Neural progenitor cell (in vitro differentiated cells): ENCODE data around the gene SNX27. TPM values are rescaled to one million over a fixed set of nuclear protein-coding genes. Genes with fewer than 3 reads are reported as not detected.

Source experiments
- DNase-seq: peaks from one replicate; pipeline ENCODE4 v3.0.0-alpha.2; 2016; ENCODE audit warnings: low spot score
- H2AFZ ChIP-seq: fragments of 200-600 bp; sonication (generic); replicated peaks from 2 replicates; pipeline ENCODE4 v1.6.1; 2016; ENCODE audit warnings: antibody characterized with exemption
- H3F3A ChIP-seq: fragments of 200-600 bp; sonication (generic); 2 replicates; pipeline ENCODE4 v1.6.1; 2016; ENCODE audit warnings: antibody characterized with exemption, low read depth
- H3K27ac ChIP-seq: fragments of 200-600 bp; sonication (generic); 2 replicates; pipeline ENCODE4 v1.5.1; 2016; ENCODE audit warnings: mild to moderate bottlenecking
- H3K27me3 ChIP-seq: fragments of 200-600 bp; sonication (generic); 2 replicates; pipeline ENCODE4 v1.6.1; 2016; ENCODE audit warnings: mild to moderate bottlenecking, moderate library complexity
- H3K36me3 ChIP-seq: fragments of 200-600 bp; sonication (generic); 2 replicates; pipeline ENCODE4 v1.5.1; 2016
- H3K4me1 ChIP-seq: fragments of 200-600 bp; sonication (generic); 2 replicates; pipeline ENCODE4 v1.6.1; 2016; ENCODE audit warnings: mixed run types
- H3K4me2 ChIP-seq: fragments of 200-600 bp; sonication (generic); 2 replicates; pipeline ENCODE4 v1.6.1; 2016
- H3K4me3 ChIP-seq: fragments of 200-600 bp; sonication (generic); 2 replicates; pipeline ENCODE4 v1.5.1; 2016
- H3K79me2 ChIP-seq: fragments of 200-600 bp; sonication (generic); 2 replicates; pipeline ENCODE4 v1.6.1; 2016; ENCODE audit warnings: low read depth
- H3K9ac ChIP-seq: fragments of 200-600 bp; sonication (generic); 2 replicates; pipeline ENCODE4 v1.6.1; 2016
- H3K9me3 ChIP-seq: fragments of 200-600 bp; sonication (generic); 2 replicates; pipeline ENCODE4 v1.5.1; 2016; ENCODE audit warnings: low read depth
- H4K20me1 ChIP-seq: fragments of 200-600 bp; sonication (generic); 2 replicates; pipeline ENCODE4 v1.6.1; 2016; ENCODE audit warnings: low read depth
- H3K27ac Mint-ChIP-seq: 3 replicates; pipeline ENCODE4 v1.8.0; 2021; ENCODE audit warnings: mixed read lengths
- H3K27me3 Mint-ChIP-seq: 2 replicates; pipeline ENCODE4 v1.8.0; 2022; ENCODE audit warnings: low read depth, mild to moderate bottlenecking, inconsistent platforms, moderate library complexity, mixed read lengths; ENCODE audit not compliant: insufficient read depth
- H3K36me3 Mint-ChIP-seq: 3 replicates; pipeline ENCODE4 v1.8.0; 2021; ENCODE audit warnings: mixed read lengths
- H3K4me1 Mint-ChIP-seq: 3 replicates; pipeline ENCODE4 v1.8.0; 2021; ENCODE audit warnings: mixed read lengths
- H3K4me3 Mint-ChIP-seq: 3 replicates; pipeline ENCODE4 v1.8.0; 2021; ENCODE audit warnings: mild to moderate bottlenecking, moderate library complexity, mixed read lengths
- H3K9me3 Mint-ChIP-seq: 3 replicates; pipeline ENCODE4 v1.8.0; 2020; ENCODE audit warnings: mixed read lengths
- CTCF ChIP-seq: fragments of 200-600 bp; sonication (generic); IDR thresholded peaks from 2 replicates; pipeline ENCODE4 v1.5.1; 2017; ENCODE audit warnings: antibody characterized with exemption, mild to moderate bottlenecking
- EZH2 ChIP-seq: fragments of 200-600 bp; sonication (generic); IDR thresholded peaks from 2 replicates; pipeline ENCODE4 v1.6.1; 2017; ENCODE audit warnings: antibody characterized with exemption, mild to moderate bottlenecking, moderate library complexity
- EZH2phosphoT487 ChIP-seq: fragments of 200-600 bp; sonication (generic); IDR thresholded peaks from 2 replicates; pipeline ENCODE4 v1.6.1; 2017; ENCODE audit warnings: antibody characterized with exemption
- total RNA-seq: library from RNA; depleted of rRNA; stranded (reverse); fragments of >200 nt; gene quantifications from 2 replicates; pipeline ENCODE4 v1.2.3, GENCODE V29; 2015; ENCODE audit warnings: low replicate concordance

SNX27 gene
- total RNA-seq, 1 donor from 2014 or later, result 34.1 TPM

- peaks cover 77% of the 10 kb centered on the region for H3K27me3 ChIP-seq
- no peaks in the 10 kb centered on the region for H3K79me2 ChIP-seq
- H3K4me1 ChIP-seq, result peaks cover 23% of the 10 kb centered on the region
- DNase-seq, result no peak
- H3K4me1 Mint-ChIP-seq, result peaks cover 33% of the 10 kb centered on the region
- no peak overlapping the region for H3K27ac ChIP-seq
- H3K36me3 Mint-ChIP-seq, result no peaks in the 10 kb centered on the region
- peaks cover 21% of the 10 kb centered on the region for H4K20me1 ChIP-seq
- H3K4me3 Mint-ChIP-seq, result peak overlapping the region; percentile 82
- H3K9ac ChIP-seq, result no peak overlapping the region
- peak overlapping the region; percentile 64 for H2AFZ ChIP-seq
- no peaks in the 10 kb centered on the region for H3K9me3 Mint-ChIP-seq
- H3F3A ChIP-seq, result peaks cover 18% of the 10 kb centered on the region
- no peak overlapping the region for H3K27ac Mint-ChIP-seq
- peak overlapping the region; percentile 89 for H3K4me2 ChIP-seq
- peaks cover 59% of the 10 kb centered on the region for H3K27me3 Mint-ChIP-seq
- peak overlapping the region; percentile 63 for H3K4me3 ChIP-seq
- H3K9me3 ChIP-seq, result no peaks in the 10 kb centered on the region
- H3K36me3 ChIP-seq, result no peaks in the 10 kb centered on the region
- TF ChIP-seq CTCF (no peak), EZH2 (peak; percentile 67)
These were observed 110.1 kb downstream of the SNX27 start for GRCh38 chr1:151721788-151722510.

DNA sequence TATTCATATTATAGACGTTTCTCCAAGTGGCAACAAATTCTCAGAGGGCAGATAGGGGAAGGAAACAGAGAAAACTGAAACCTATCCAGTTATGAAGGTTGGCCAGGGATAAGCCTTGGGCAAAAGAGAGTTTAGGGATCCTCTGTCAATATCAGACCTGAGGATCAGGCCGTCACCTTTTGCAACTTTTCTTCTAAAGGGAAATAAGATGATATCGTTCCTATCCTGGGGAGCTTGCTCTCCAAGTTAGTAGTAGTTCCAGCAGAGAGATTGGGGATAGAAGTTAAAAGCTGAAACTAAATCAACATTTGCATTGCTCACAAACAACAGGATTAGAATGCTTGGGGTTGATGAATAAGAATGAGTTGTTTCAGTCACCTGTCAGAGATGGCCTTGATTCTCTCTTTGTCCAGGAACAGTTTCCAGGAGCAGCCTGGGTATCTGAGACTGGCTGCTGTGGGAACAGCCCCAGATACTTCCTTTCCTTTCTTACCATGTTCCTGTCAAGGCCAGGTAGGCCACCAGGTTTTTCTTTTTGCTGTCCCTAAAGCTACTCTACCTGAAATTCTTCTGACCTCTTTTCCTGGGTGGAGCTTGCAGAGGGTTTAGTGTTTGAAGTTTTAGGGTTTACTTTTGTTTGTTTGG, 112.0 kb downstream of the SNX27 start:
- Histone ChIP-seq H2AFZ (no peak overlapping the region), H3F3A (peaks cover 15% of the 10 kb centered on the region), H3K79me2 (no peaks in the 10 kb centered on the region), H3K4me1 (peaks cover 25% of the 10 kb centered on the region), H4K20me1 (peaks cover 6% of the 10 kb centered on the region), H3K4me2 (no peak overlapping the region), H3K27me3 (peaks cover 70% of the 10 kb centered on the region), H3K27ac (no peak overlapping the region), H3K4me3 (no peak overlapping the region), H3K9me3 (no peaks in the 10 kb centered on the region), H3K9ac (no peak overlapping the region), H3K36me3 (no peaks in the 10 kb centered on the region)
- Mint-ChIP-seq H3K27ac (no peak overlapping the region), H3K4me3 (no peak overlapping the region), H3K36me3 (no peaks in the 10 kb centered on the region), H3K27me3 (peaks cover 48% of the 10 kb centered on the region), H3K4me1 (peaks cover 29% of the 10 kb centered on the region), H3K9me3 (no peaks in the 10 kb centered on the region)
- DNase-seq, result no peak
- no peak for TF ChIP-seq EZH2phosphoT487
- no peak for TF ChIP-seq EZH2
- TF ChIP-seq CTCF, result no peak

DNA sequence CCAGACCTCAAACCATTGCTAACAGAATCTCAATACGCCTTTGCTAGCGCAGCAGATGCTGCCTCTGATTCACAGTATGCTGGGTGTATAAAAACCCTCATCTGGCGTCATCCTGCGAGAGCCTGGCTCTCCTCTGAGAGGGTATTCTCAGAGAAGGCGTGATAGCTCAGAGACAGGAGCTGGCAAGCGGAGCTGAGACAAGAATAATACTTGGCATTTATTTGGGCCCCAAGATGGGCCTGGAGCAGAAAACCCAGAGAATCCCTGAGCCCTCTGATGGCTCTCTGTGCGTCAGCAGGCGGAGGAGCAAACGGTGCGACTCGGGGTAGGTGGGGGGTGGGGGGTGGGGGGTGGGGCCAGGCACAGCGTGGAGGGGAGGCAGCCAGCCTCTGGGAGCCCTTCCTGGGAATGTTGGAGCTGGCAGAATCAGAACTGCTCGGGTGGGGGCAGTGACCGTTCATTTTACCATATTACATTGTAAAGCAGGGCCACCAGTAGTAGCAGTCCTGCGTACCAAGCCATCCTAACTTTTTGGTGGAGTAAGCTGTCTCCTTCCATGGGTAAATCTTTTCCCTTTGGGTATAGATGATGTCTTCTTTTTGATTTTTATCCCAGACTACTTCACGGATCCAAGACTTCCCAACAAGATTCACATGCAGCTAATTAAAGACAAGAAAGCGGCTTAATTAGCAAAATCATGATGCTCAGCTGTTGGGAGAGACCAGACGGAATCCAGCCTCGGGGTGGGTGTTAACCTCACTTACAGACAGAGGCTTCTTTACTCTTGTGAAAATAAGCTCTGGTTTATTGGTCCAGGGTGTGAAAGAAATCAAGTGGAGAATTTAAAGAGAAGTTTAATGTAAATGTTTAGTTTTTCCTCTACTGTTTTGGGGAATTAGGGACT, 116.6 kb downstream of the SNX27 start:
- no peaks in the 10 kb centered on the region for H3K36me3 Mint-ChIP-seq
- peak; percentile 23 for DNase-seq

More for the DNA sequence above, 116.6 kb downstream of the SNX27 start:
- no peak overlapping the region for H3K9ac ChIP-seq
- H3F3A ChIP-seq, result peaks cover 4% of the 10 kb centered on the region
- no peaks in the 10 kb centered on the region for H3K9me3 ChIP-seq
- peaks cover 27% of the 10 kb centered on the region for H3K27me3 Mint-ChIP-seq
- peak overlapping the region; percentile 54 for H3K4me2 ChIP-seq
- peaks cover 27% of the 10 kb centered on the region for H3K27me3 ChIP-seq
- H4K20me1 ChIP-seq, result no peaks in the 10 kb centered on the region
- H3K4me3 ChIP-seq, result no peak overlapping the region
- peak overlapping the region; percentile 89 for H2AFZ ChIP-seq
- peak overlapping the region; percentile 62 for H3K27ac Mint-ChIP-seq
- H3K36me3 ChIP-seq, result no peaks in the 10 kb centered on the region
- H3K4me1 Mint-ChIP-seq, result peaks cover 17% of the 10 kb centered on the region
- peak overlapping the region; percentile 52 for H3K4me3 Mint-ChIP-seq
- no peak overlapping the region for H3K27ac ChIP-seq
- no peaks in the 10 kb centered on the region for H3K79me2 ChIP-seq
- H3K4me1 ChIP-seq, result peaks cover 11% of the 10 kb centered on the region
- TF ChIP-seq EZH2phosphoT487, result no peak
- no peak for TF ChIP-seq CTCF
- no peak for TF ChIP-seq EZH2
- no peaks in the 10 kb centered on the region for H3K9me3 Mint-ChIP-seq
